ENCODE measurements around the gene INTS12.

INTS12 gene

DNA sequence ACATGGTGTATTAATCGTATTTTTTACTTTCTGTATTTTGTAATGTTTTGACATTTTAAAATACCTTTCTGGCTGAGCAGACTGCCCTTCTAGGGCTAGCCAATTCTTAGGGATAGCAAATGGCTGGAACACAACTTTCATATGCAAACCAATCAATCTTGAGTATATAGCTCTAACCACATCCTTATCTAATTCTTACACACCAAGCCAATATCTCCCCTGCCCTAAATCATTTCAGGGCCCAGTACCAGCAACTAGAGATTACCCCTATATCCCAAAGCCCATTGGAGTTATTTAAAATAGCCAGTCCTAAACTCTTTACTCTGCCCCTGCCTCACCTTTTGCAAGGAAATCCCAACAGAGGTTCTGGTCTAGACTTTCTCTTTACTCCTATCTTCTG lies 58.3 kb downstream of the INTS12 start:
- in situ Hi-C loops (cut with HindIII; ENCODE audit: low sequenced_read_pairs), result no loop called here
- TF ChIP-seq, protein P1, sequence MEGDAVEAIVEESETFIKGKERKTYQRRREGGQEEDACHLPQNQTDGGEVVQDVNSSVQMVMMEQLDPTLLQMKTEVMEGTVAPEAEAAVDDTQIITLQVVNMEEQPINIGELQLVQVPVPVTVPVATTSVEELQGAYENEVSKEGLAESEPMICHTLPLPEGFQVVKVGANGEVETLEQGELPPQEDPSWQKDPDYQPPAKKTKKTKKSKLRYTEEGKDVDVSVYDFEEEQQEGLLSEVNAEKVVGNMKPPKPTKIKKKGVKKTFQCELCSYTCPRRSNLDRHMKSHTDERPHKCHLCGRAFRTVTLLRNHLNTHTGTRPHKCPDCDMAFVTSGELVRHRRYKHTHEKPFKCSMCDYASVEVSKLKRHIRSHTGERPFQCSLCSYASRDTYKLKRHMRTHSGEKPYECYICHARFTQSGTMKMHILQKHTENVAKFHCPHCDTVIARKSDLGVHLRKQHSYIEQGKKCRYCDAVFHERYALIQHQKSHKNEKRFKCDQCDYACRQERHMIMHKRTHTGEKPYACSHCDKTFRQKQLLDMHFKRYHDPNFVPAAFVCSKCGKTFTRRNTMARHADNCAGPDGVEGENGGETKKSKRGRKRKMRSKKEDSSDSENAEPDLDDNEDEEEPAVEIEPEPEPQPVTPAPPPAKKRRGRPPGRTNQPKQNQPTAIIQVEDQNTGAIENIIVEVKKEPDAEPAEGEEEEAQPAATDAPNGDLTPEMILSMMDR (IDR thresholded peaks at IDR 0.05; ENCODE audit: low read depth, low read length, missing control alignments), result no peak
- H3K4me3 ChIP-seq (ENCODE audit: low read depth, low read length), result no peak overlapping the region
- no peak for DNase-seq (ENCODE audit: low read depth)

GRCh38 chr4:105645440-105645839 lies 63.0 kb downstream of the INTS12 start:
- no peak for DNase-seq (ENCODE audit: low read depth)
- TF ChIP-seq, protein P1 (IDR thresholded peaks at IDR 0.05; ENCODE audit: low read depth, low read length, missing control alignments), result no peak
- in situ Hi-C loops (cut with HindIII; ENCODE audit: low sequenced_read_pairs), result no loop called here
- H3K4me3 ChIP-seq (ENCODE audit: low read depth, low read length), result no peak overlapping the region

DNA sequence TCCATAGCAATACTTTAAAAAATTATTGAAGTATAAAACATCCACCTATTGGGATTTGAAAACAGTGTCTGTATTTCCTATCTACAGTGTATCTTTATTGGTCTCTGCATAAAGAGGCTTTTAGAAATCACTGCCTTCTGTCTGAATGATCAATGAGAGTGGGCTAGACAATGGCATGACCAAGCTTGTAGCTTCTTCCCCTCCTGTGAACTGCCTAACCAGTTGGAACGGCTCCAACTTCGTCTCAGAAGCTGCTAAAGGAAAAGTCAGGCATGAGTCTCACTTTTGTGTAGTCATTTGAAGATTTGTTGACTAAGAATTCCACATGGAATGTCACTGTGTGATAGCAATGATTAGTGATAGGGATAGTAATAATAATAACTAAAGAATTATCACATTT lies 64.2 kb downstream of the INTS12 start:
- TF ChIP-seq, protein P1 (IDR thresholded peaks at IDR 0.05; ENCODE audit: low read depth, low read length, missing control alignments), result no peak
- in situ Hi-C loops (cut with HindIII; ENCODE audit: low sequenced_read_pairs), result no loop called here
- DNase-seq (ENCODE audit: low read depth), result no peak
- H3K4me3 ChIP-seq (ENCODE audit: low read depth, low read length), result no peak overlapping the region

GRCh38 chr4:105641845-105642244 lies 66.6 kb downstream of the INTS12 start:
- TF ChIP-seq, protein P1 (IDR thresholded peaks at IDR 0.05; ENCODE audit: low read depth, low read length, missing control alignments), result no peak
- in situ Hi-C loops (cut with HindIII; ENCODE audit: low sequenced_read_pairs), result no loop called here
- DNase-seq (ENCODE audit: low read depth), result no peak
- H3K4me3 ChIP-seq (ENCODE audit: low read depth, low read length), result no peak overlapping the region

DNA sequence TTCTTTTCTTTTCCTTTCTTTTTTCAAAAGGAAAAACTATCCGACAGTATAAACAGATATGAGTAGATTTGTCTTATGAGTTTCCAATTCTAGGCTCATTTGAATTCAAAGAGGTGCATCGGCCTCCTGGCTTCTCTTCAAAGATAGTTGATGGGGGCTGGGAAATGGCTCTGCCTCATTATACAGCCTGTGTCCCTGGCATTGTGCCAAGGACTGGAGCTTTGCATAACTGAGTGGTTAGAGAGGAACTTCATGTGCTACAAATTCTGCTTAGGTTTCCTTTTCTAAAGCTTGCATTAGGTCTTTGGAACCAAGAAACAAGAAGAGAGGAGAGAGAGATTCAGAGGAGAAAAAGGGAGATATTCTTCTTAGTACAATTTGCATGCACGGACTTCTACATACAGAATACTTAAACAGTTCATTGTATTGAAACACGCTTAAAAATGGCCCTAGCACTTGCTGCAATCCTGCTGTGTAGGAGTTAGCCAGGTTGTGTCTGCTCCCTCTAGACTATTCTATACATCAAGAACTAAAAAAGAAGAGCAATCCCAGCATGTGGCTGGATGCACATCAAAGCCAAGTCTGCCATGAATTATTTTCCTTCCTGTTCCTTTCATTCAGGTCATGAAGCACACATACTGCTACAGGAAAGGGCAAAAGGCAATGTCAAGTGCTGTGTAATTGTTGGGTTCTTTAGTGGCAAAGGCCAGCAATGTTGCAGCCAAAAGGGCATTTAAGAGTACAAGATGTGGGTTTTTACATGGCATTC lies 70.9 kb downstream of the INTS12 start:
- peak; percentile 40 for DNase-seq (ENCODE audit: low read depth)
- no peak overlapping the region for H3K4me3 ChIP-seq (ENCODE audit: low read depth, low read length)
- TF ChIP-seq, protein P1 (IDR thresholded peaks at IDR 0.05; ENCODE audit: low read depth, low read length, missing control alignments), result no peak
- in situ Hi-C loops (cut with HindIII; ENCODE audit: low sequenced_read_pairs), result no loop called here

- TF ChIP-seq, protein P1 (IDR thresholded peaks at IDR 0.05; ENCODE audit: low read depth, low read length, missing control alignments), result no peak
Measured at GRCh38 chr4:105634402-105635080, 73.9 kb downstream of the INTS12 start.

More at GRCh38 chr4:105634402-105635080, 73.9 kb downstream of the INTS12 start:
- DNase-seq (ENCODE audit: low read depth), result no peak
- no peak overlapping the region for H3K4me3 ChIP-seq (ENCODE audit: low read depth, low read length)
- in situ Hi-C loops (cut with HindIII; ENCODE audit: low sequenced_read_pairs), result no loop called here
